Sigmoid colon (tissue), 7 donors: ENCODE measurements around the gene NPTX1. TPM values are rescaled to one million over a fixed set of nuclear protein-coding genes. Genes with fewer than 3 reads are reported as not detected.
A peak's percentile ranks its signal among the peaks of the same experiment; 100 is the strongest.

Experiments
- DNase-seq: peaks from one replicate; pipeline ENCODE4 v3.0.0-alpha.2; 2019
- H3K27ac ChIP-seq, 4 donors: fragments of 200-600 bp; sonication (generic); one replicate each; pipeline ENCODE4 v1.5.1; 2016 to 2019; ENCODE audit warnings: mild to moderate bottlenecking in 1 of 4
- H3K27me3 ChIP-seq, 3 donors: fragments of 200-600 bp; sonication (generic); one replicate each; pipeline ENCODE4 v1.5.1; 2019; ENCODE audit warnings: mild to moderate bottlenecking in 1 of 3
- H3K36me3 ChIP-seq, 4 donors: fragments of 200-600 bp; sonication (generic); one replicate each; pipeline ENCODE4 v1.5.1; 2016 to 2019
- H3K4me1 ChIP-seq, 4 donors: fragments of 200-600 bp; sonication (generic); one replicate each; pipeline ENCODE4 v1.5.1; 2017 to 2019
- H3K4me3 ChIP-seq, 4 donors: fragments of 200-600 bp; sonication (generic); one replicate each; pipeline ENCODE4 v1.5.1; 2017 to 2019; ENCODE audit warnings: mild to moderate bottlenecking in 2 of 4, moderate library complexity in 1 of 4
- H3K9me3 ChIP-seq, 4 donors: fragments of 200-600 bp in 3 of 4; sonication (generic) in 3 of 4; one replicate each; pipeline versions ENCODE4 v1.5.1 to v1.6.1; 2013 to 2019
- EP300 ChIP-seq, 4 donors: sonication (generic); formaldehyde crosslinking; IDR thresholded peaks; one replicate each; pipeline ENCODE4 v1.6.1; 2017; ENCODE audit warnings: antibody characterized with exemption in 4 of 4
- POLR2A ChIP-seq, 2 donors: fragments of 450-650 bp; IDR thresholded peaks; one replicate each; pipeline ENCODE4 v1.6.1; 2016; ENCODE audit warnings: antibody characterized with exemption in 2 of 2, mild to moderate bottlenecking in 2 of 2, moderate library complexity in 2 of 2
- POLR2AphosphoS5 ChIP-seq, 4 donors: sonication (generic); formaldehyde crosslinking; IDR thresholded peaks; one replicate each; pipeline ENCODE4 v1.6.1; 2017; ENCODE audit warnings: antibody characterized with exemption in 4 of 4
- WGBS, 2 donors: extraction: QIAGEN DNeasy Blood & Tissue Kit; methylation state at CpG; one replicate each; pipeline ENCODE4 v1.1.7; 2013; 5-methylcytosine and 5-hydroxymethylcytosine counted together
- intact Hi-C: fragments of 100-400 bp; cut with DNase I; formaldehyde crosslinking; loops from one replicate; pipeline ENCODE4 v1.15.1; 2023
- polyA plus RNA-seq, 3 donors: library from polyadenylated mRNA; stranded (reverse); fragments of 200-250 nt; gene quantifications; one replicate each; pipeline ENCODE4 v1.2.3, GENCODE V29; 2013
- total RNA-seq, 4 donors: library from RNA; depleted of rRNA; stranded (reverse); fragments of >200 nt; gene quantifications; one replicate each; pipeline ENCODE4 v1.1.0, GENCODE V29; 2016
- TF ChIP-seq, protein P1 (sequence below), 4 experiments: fragments of 450-650 bp in 3 of 4; fragments of 200-600 bp in 1 of 4; IDR thresholded peaks; one replicate each; pipeline ENCODE4 v1.5.1; 2016 to 2019; ENCODE audit warnings: antibody characterized with exemption in 4 of 4, mild to moderate bottlenecking in 3 of 4, moderate library complexity in 2 of 4
- donor health status: healthy with polysubstance abuse.
- donor health status: Bipolar disorder and iron deficiency.
- donor health status: healthy.

Gene NPTX1
- total and polyA plus RNA-seq, 7 donors, result 0.60 to 67.3 (median 36.9) TPM

DNA sequence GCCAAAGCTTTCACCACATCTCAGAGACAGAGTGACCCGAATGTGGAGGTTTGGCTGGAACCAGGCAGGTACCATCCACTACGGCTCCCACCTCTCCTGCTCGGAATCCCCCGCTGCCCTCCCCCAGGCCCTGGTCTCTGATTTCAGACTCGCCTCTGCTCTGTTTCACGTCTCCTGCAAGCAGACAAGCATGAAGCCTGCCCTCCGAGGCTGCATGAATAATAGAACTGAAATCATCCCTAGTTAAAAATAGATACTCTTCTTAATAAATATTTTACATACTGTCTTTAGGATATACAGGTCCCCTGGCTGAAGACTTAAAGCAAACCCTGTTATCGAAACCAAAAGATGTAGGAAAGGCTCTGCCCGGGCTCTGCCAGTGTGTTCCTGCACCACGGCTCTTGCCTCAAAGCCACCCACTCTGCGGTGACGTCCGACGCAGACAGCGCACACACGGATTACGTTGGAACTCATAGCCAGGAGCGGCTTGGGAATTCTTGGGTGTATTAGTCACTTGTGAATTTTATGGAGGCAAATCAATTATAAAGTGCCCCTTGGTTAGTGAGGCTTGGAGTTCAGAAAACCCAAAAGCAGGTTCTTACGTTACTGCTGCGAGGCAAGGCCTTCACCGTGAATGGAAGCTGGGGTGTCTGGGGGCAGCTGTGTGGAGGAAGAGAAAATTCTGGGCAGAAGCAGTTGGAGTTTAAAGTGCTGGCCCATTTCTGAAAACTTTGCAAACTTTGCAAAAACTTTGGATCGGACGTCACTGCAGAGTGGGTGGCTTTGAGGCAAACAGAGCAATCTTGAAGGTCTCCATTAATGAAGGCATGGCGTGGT, 25.6 kb upstream of the NPTX1 start:
- peak overlapping the region; percentile 48 to 84 (median 76) for H3K27ac ChIP-seq
- peak; percentile 89 for DNase-seq
- peaks cover 3 to 46% (median 31%) of the 10 kb centered on the region in 4 donors for H3K4me1 ChIP-seq
- 79% methylated on average over 24 of the region's 24 CpGs for WGBS, 2 donors
- intact Hi-C loops, result no loop called here
- H3K9me3 ChIP-seq, result no peaks in the 10 kb centered on the region
- no peaks in the 10 kb centered on the region for H3K27me3 ChIP-seq
- no peaks in the 10 kb centered on the region for H3K36me3 ChIP-seq
- peak overlapping the region in 2 of 4 donors; percentile 4 to 30 for H3K4me3 ChIP-seq
- peak; percentile 56 to 80 (median 72) for TF ChIP-seq POLR2AphosphoS5 (IDR thresholded peaks at IDR 0.05)
- TF ChIP-seq EP300 (IDR thresholded peaks at IDR 0.05), result peak; percentile 56 to 91 (median 75)
- peak in 1 of 2 donors; percentile 24 for TF ChIP-seq POLR2A (IDR thresholded peaks at IDR 0.05)
- TF ChIP-seq, protein P1, sequence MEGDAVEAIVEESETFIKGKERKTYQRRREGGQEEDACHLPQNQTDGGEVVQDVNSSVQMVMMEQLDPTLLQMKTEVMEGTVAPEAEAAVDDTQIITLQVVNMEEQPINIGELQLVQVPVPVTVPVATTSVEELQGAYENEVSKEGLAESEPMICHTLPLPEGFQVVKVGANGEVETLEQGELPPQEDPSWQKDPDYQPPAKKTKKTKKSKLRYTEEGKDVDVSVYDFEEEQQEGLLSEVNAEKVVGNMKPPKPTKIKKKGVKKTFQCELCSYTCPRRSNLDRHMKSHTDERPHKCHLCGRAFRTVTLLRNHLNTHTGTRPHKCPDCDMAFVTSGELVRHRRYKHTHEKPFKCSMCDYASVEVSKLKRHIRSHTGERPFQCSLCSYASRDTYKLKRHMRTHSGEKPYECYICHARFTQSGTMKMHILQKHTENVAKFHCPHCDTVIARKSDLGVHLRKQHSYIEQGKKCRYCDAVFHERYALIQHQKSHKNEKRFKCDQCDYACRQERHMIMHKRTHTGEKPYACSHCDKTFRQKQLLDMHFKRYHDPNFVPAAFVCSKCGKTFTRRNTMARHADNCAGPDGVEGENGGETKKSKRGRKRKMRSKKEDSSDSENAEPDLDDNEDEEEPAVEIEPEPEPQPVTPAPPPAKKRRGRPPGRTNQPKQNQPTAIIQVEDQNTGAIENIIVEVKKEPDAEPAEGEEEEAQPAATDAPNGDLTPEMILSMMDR (IDR thresholded peaks at IDR 0.05), result no peak

DNA sequence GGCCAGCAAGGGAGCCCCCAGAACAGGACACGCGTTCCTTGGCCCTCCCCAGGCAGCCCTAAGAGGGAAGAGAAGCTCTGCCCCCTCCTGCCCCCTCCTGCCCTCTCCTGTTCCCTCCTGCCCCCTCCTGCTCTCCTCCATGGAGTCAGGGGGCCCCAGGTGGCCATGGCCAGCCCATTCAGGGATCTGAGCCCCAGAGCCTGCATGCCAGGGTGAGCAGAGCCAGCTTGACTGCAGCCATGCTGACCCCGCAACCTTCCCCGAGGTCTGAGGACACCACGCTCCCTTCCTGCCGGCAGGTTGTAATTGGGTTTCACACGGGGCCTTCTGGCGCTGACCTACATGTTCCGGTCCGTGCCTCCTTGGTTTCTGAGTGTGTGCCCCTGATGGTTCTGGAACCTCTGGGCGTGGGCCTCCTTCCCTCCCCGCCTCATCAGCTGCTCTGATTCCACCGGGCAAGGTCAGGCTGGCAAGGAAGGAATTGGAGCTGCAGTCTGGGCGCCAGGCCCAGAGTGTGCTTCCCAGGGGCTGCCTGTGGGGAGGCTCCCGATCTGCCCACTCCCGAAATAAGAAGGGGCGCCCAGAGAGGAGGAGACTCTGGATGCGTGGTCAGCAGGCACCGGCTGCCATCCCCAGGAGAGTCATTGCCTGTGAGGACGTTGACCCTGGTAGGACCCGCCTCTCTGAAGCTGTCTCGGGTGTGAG, 23.7 kb upstream of the NPTX1 start:
- Histone ChIP-seq H3K9me3 (no peaks in the 10 kb centered on the region), H3K4me1 (peaks cover 3 to 46% (median 31%) of the 10 kb centered on the region in 4 donors), H3K27me3 (no peaks in the 10 kb centered on the region), H3K27ac (peak overlapping the region in 3 of 4 donors; percentile 71 to 84 (median 80)), H3K4me3 (no peak overlapping the region), H3K36me3 (no peaks in the 10 kb centered on the region)
- no peak for DNase-seq
- no peak for TF ChIP-seq EP300 (IDR thresholded peaks at IDR 0.05)
- TF ChIP-seq POLR2A (IDR thresholded peaks at IDR 0.05), result no peak
- TF ChIP-seq POLR2AphosphoS5 (IDR thresholded peaks at IDR 0.05), result peak in 1 of 4 donors; percentile 8
- intact Hi-C loops, result no loop called here
- WGBS, 2 donors, result 61 to 73% methylated on average over 22 of the region's 22 CpGs

DNA sequence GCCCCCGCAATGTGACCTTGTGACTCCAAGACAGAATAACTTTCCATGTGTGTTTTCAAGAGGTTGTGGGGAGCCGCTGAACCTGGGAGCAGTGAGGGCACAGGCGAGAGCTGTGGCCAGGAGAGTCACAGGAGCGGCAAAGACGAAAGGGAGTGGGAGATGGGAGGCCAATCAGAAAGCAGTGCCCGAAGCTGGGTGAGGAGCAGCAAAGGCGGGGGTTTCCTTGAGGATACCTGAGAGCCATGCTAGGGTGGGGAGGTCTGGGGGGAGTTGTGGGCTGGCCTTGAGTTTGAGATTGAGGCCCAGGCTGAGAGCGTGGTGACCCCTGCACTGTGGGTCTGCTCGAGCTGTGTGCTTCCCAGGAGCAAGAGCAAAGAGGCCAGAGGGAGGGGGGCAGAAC, 23.2 kb upstream of the NPTX1 start:
- WGBS, 2 donors, result 39 to 66% methylated on average over 9 of the region's 9 CpGs
- peaks cover 3 to 46% (median 31%) of the 10 kb centered on the region in 4 donors for H3K4me1 ChIP-seq
- H3K36me3 ChIP-seq, result no peaks in the 10 kb centered on the region
- TF ChIP-seq EP300 (IDR thresholded peaks at IDR 0.05) (no peak), POLR2AphosphoS5 (IDR thresholded peaks at IDR 0.05) (no peak), POLR2A (IDR thresholded peaks at IDR 0.05) (no peak)
- TF ChIP-seq, protein P1 (IDR thresholded peaks at IDR 0.05), result no peak
- intact Hi-C loops, result no loop called here
- H3K27me3 ChIP-seq, result no peaks in the 10 kb centered on the region
- H3K4me3 ChIP-seq, result no peak overlapping the region
- peak overlapping the region in 2 of 4 donors; percentile 80 to 84 for H3K27ac ChIP-seq
- no peaks in the 10 kb centered on the region for H3K9me3 ChIP-seq
- DNase-seq, result no peak

DNA sequence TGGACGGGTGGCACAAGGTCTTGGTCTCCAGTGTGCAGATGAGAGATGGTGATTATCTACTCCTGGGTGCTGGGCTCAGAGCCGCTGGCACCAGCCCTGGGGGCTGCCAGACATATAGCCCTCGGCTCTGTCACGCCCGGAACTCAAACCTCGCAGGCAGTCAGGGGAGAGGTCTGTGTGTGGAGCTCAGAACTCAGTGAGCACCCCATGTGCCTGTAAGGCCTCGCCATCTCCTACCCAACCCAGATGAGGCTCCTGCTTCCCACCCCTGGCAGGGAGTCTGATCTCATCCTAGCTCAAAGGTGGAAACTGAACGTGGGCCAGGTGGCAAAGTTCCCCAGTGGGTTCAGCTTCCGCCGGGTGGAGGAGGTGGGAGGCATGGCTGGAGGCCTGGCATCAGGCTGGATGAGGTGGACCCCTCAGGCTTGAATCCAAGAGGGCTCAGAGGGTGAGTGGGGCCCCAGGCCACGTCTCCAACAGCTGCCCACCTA, 22.6 kb upstream of the NPTX1 start:
- intact Hi-C loops, result no loop called here
- DNase-seq, result no peak
- no peak for TF ChIP-seq EP300 (IDR thresholded peaks at IDR 0.05)
- no peak for TF ChIP-seq POLR2AphosphoS5 (IDR thresholded peaks at IDR 0.05)
- TF ChIP-seq, protein P1 (IDR thresholded peaks at IDR 0.05), result no peak
- no peak for TF ChIP-seq POLR2A (IDR thresholded peaks at IDR 0.05)
- no peaks in the 10 kb centered on the region for H3K36me3 ChIP-seq
- H3K4me1 ChIP-seq, result peaks cover 3 to 46% (median 31%) of the 10 kb centered on the region in 4 donors
- H3K4me3 ChIP-seq, result peak overlapping the region in 1 of 4 donors; percentile 28
- H3K9me3 ChIP-seq, result no peaks in the 10 kb centered on the region
- 68 to 78% methylated on average over 11 of the region's 11 CpGs for WGBS, 2 donors
- peak overlapping the region in 3 of 4 donors; percentile 39 to 84 (median 80) for H3K27ac ChIP-seq
- no peaks in the 10 kb centered on the region for H3K27me3 ChIP-seq
